GM21381 (cell line): Measurements from ENCODE around the gene WARS2.

Experiments used
- ATAC-seq: cut with Tn5 transposase; IDR thresholded peaks from one replicate; pipeline ENCODE4 v1.9.1; 2021; ENCODE audit warnings: mild to moderate bottlenecking, moderate library complexity; ENCODE audit not compliant: unreplicated experiment

WARS2 gene

DNA sequence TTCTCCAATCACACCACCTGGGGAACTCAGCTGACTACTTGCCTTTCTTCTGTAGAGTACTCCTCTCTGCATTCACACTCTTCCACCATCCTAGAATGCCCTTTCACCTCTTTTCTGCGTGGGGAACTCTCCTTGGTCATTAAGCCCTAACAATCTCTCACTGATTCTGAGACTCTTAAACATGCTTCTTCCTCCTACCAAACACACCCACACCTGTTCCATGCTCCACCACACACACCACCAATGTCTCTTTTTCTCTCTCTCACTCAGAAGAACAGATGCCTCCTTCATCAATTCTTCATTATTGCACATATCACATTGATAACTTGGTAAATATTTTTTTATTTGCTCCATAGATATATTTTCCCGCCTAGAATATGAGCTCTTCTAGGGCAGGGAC lies 53.6 kb downstream of the WARS2 start:
- ATAC-seq: no peak

GRCh38 chr1:119084798-119085197 lies 55.7 kb downstream of the WARS2 start:
- ATAC-seq: no peak

GRCh38 chr1:119083980-119084379 lies 56.5 kb downstream of the WARS2 start:
- ATAC-seq: no peak

- no peak for ATAC-seq
Observed at GRCh38 chr1:119083479-119083878, 57.0 kb downstream of the WARS2 start.

GRCh38 chr1:119081700-119082099 lies 58.8 kb downstream of the WARS2 start:
- no peak for ATAC-seq

DNA sequence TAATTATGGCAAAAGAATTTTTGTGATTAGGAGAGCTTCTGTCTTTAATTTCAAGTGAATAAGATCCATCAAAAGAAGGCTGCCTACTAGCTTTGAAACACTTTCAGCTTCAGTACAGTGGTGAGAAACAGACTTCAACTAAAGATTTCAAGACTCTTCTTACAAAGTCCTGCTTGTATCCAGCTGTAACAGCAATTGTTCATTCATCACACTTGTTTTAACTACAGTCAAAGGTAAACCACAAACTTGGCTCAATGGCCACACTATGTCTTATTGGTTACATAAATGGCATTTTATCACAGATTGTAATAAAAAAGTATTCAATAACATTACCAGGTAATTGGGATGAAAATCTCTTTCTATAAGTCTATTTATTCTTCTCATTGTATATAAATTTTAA lies 59.2 kb downstream of the WARS2 start:
- no peak for ATAC-seq

DNA sequence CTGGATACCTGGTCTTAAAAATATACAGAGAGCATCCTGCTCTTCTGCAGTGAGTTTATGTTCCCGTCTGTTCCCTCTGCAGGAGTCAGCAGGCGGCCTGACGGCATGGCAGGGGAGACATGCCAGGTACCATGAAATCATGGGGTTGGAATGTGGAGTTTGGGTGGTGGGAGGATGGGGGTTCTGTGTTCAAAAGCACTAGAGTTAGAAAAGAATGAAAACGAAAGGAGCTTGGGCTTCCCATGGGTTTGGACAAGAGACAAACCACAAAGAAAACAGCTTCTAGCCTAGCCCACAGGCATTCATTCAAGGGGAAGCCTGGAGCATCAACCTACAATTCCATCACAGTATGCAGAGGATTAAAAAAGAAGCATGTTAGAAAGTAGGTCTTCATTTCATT lies 59.9 kb downstream of the WARS2 start:
- no peak for ATAC-seq

DNA sequence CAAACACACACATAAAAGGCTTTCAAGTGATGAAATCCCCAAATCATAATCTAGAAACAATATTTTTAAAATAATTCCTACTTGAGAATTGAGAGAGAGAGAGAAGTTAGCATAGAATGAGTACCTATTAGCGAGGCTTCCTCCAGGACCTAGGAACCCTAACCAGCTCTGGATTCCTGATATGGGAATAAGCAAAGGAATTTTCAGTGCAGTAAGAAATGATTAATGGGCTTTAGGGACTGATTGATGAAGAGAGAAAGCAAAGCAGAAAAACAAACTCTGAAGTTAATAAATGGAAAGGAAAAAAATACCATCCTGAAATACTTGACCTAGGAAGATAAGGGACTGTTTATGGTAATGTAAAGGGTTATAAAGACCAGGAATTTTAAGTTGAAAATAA lies 60.6 kb downstream of the WARS2 start:
- no peak for ATAC-seq

DNA sequence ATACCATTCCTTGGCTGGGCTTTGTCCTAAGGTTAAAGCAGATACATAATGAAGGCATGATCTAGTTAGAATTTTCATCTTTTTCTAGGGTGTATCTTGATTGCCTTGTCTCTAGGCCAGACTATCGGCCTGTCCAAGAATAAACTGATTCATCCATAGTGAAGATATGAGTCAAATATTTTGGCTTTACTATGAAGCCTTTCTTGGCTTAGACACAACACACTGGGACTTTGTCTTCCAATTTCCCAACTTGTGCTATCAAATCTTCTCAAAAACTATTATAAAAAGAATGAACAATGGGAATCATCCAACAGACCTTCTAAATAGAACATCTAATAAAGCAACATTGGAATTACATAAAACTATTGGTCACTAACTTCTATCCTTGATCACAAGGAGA lies 64.8 kb downstream of the WARS2 start:
- no peak for ATAC-seq

DNA sequence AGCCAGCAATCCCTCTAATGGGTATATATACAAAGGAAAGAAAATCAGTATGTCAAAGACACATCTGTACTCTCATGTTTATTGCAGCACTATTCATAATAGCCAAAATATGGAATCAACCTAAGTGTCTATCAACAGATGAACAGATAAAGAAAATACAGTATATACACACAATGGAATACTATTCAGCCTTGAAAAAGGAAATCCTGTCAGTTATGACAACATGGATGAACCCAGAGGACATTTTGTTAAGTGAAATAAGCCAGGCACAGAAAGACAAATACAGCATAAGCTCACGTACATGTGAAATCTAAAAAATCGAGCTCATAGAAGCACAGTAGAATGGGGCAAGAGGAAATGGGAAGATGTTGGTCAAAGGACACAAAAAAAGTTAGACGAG lies 69.1 kb downstream of the WARS2 start:
- ATAC-seq: no peak

DNA sequence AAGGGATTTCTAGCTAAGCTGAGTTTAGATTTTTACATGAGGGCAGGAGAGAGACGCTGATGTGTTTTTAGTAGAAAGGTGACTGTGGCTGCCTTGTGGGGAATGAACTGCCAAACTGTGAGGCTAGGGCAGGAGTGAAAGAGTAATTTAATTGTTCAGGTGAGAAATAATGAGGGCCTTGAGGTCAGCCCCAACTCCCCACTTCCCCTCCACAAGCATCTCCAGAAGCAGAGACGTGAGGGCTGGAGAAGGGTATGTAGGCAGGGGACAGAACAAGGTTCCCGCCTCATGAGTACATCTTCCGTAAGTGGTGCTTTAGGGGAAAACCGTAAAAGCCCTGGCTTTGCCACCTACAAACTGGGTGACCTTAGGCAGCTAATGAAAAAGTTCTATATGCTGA lies 70.8 kb downstream of the WARS2 start:
- no peak for ATAC-seq

- ATAC-seq: no peak
Observed at GRCh38 chr1:119068427-119068826, 72.0 kb downstream of the WARS2 start.

DNA sequence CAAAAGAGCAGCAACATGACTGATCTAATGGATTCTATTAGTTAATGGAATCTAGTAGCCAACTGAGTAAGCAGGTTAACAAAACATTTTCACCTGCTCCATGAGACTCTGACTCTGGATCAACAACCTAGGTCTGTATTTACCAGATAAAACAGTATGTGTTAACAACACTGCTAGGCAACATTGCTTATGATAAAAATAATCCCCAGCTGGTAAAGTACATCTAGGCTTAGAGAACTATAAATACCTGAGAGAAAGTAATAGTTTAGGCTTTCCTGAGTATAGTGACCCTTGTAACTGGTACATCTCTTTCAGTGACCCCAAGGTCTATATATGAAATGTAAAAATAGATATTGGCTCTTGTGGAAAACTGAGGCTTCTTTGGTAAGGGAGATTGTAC lies 78.8 kb downstream of the WARS2 start:
- no peak for ATAC-seq

GRCh38 chr1:119055568-119055967 lies 84.9 kb downstream of the WARS2 start:
- no peak for ATAC-seq

DNA sequence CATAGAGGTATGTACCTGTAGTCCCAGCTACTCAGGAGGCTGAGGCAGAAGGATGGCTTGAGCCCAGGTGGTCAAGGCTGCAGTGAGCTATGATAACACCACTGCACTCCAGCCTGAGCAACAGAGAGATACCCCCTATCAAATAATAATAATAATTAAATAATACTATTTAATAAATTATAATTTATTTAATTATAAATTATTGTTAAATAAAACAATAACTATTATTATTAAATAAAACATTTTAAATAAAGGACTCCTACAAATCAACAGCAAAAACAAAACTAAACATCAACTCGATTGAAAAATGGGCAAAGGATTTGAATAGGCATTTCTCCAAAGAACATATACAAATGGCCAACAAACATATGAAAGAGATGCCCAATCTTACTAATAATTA lies 86.5 kb downstream of the WARS2 start:
- no peak for ATAC-seq

GRCh38 chr1:119052267-119052666 lies 88.2 kb downstream of the WARS2 start:
- no peak for ATAC-seq

DNA sequence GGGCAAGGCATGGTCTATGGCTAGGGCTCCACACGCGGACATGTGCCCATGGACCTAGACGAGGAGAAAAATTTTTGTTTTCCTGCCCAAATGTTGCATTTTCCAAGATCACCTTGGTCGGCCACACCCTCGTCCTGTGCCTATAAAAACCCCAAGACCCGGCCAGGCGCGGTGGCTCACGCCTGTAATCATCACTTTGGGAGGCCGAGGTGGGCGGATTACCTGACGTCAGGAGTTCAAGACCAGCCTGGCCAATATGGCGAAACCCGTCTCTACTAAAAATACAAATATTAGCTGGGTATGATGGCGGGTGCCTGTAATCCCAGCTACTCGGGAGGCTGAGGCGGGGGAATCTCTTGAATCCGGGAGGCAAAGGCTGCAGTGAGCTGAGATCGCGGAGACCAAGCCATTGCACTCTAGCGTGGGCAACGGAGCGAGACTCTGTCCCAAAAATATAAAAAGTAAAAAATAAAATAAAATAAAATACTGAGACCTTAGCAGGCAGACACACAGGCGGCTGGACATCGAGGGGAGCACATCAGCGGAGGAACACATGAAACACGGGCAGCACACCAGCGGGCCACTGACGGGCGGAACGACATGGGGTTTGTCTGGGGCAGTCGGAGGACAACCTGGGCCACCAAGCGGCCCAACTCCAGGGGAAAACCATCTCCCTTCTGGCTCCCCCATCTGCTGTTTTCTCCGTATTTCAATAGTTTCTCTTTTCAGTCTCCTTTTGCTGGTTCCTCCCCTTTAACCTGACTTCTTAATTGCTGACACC lies 91.6 kb downstream of the WARS2 start:
- ATAC-seq: no peak

- ATAC-seq: no peak
Observed at GRCh38 chr1:119046785-119047438, 93.5 kb downstream of the WARS2 start.

DNA sequence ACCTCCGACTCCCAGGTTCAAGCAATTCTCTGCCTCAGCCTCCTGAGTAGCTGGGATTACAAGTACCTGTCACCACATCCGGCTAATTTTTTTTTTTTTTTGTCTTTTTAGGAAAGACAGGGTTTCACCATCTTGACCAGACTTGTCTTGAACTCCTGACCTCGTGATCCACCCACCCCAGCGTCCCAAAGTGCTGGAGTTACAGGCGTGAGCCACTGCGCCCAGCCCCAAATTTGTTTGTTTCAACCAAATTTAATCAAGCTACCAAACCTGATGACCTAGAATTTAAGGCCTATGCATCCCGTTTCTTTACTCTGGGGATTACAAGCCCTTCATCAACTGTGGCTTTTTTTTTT lies 94.0 kb downstream of the WARS2 start:
- no peak for ATAC-seq

- no peak for ATAC-seq
Observed at GRCh38 chr1:119045096-119045746, 95.2 kb downstream of the WARS2 start.

DNA sequence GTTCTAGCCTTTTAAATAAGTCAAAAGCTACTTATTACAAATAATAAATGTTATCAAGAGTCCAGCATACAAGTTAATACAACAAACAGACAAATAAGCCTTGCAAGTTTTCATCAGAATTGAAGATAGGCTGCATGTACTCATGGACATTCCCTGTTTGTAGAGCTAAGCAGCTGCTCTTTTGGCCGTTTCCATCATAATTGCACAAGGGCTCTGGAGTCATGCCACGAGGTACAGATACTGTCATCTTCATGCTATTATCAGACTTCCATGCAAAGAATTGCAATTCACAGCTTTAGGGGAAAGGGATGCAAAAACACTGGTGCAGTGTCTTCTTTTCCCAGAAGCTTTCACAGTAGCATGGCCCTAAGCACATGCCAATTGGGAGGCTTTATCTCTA lies 99.5 kb downstream of the WARS2 start:
- ATAC-seq: no peak

DNA sequence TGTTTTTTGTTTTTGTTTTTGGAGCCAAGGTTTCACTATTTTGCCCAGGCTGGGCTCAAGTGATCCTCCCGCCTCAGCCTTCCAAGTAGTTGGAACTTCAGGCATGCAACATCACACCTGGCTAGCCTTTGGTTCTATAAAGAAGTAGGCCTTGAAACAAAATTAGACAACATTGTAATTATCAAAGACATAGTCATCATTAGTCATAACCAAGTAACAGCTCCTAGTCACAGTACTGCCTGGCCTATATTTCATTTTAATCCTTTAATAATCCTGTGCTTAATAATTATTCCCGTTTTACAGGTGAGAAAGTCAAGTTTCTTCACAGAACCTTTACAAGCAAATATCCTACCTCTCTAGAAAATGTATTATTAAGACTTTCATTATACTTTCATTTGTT lies 100.0 kb downstream of the WARS2 start:
- ATAC-seq: no peak
